HK-2 (cell line): ENCODE data around the gene LRRC57.
"Not testable (repeated sequence)": the region's sequence is repeated elsewhere in the genome, so short reads cannot be mapped to it uniquely, and the experiment has no call there.

Experiments used
- DNase-seq: peaks from one replicate; pipeline ENCODE4 v3.0.0-alpha.2; 2018; ENCODE audit not compliant: unreplicated experiment

LRRC57 gene

GRCh38 chr15:42548249-42549031, at the start of gene LRRC57, which contains the start of gene HAUS2:
Gene LRRC57 (minus strand): TSS chr15:42548793. CDS start chr15:42548434, 359 bp downstream.
Gene HAUS2 (plus strand): TSS chr15:42548838. CDS start chr15:42548873, 35 bp downstream.
- DNase-seq, result peak; percentile 80

DNA sequence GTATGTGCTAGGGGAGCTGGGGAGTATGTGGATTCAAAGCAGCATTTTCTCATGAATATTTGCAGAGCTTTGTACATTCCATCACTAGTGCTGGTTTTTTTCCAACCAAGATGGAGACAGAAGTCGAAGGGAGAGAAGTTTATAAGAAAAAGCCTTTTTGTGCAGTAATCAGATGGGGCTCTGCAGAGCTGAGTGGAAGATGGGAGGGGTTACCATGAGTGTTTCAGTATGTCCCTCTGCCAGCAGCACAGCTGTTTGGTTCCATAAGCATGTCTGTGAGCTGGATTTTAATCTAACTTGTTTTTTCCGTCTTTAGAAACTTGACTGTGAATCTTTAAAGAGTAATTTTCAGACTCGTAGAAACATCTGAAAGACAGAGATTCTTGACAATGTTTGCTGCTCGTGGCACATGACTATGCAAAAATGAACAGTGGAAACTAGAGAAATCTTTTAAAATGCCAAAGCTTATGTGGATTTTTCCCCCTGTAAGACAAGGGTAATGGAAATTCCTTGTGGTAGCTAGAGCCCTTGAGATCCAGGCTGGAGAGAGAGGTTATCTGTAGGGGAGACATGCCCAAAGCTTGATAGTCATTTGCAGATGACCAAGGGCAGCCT, 47.1 kb upstream of the LRRC57 start:
- DNase-seq, result no peak

GRCh38 chr15:42594095-42594494, 45.5 kb upstream of the LRRC57 start:
- no peak for DNase-seq

DNA sequence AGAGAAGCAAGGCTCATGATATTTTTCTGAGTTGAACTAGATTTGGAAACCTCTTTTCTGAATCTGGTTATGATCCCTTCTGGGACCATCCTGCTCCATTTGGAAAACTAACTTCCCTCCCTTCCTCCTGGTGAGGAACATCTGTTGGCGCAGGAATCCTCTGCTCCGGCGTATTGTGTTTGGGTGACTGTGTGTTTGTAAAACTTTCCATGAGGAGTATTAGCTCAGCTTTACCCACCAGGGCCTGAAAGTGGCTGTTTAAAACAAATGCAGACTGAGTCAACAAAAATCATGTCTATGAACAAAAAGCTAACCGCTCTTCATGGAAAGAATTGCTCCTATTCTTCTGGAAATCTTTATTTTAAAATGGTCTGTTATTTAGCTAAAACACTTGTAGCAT, 44.5 kb upstream of the LRRC57 start:
- DNase-seq, result no peak

DNA sequence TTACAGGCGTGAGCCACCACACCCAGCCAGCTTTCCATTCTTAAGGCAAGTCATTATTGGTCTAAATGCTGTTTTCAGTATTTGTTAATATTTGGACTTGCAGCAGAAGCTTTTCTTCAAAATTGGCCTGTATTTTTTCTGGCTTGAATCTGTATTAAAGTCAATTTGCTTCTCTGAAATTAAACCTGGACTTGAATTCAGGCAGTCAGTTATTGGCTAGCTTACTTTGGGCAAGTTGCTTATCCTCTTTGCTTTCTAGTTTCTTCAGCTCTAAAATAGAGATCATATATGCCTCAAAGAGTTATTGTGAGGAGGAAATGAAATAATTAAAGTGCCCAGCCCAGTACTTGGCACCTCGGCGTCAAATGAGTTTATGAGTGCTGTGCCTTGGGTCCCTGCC, 44.1 kb upstream of the LRRC57 start:
- DNase-seq, result no peak

DNA sequence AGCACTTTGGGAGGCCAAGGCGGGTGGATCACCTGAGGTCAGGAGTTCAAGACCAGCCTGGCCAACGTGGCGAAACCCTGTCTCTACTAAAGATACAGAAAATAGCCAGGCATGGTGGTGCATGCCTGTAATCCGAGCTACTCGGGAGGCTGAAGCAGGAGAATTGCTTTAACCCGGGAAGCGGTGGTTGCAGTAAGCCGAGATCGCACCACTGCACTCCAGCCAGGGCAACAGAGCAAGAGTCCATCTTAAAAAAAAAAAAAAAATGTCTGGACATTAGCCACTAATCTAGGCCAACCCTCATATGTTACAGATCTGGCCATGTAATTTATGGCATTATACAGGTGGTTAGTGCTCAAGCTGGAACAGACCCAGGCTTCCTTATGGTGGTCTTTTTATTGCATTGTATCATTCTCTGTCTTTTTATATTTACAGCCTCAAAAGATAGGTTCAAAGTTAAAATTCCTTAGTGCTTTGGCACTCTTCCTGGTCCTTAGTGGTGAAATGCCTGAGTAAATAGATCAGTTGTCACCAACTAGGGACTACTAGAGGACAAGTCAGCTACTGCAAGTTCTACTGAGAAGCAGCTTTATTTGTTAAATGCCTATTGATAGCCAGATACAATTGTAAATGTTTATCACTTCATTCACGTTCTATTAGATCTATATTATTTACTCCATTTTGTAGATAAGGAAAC, 42.8 kb upstream of the LRRC57 start:
- no peak for DNase-seq

DNA sequence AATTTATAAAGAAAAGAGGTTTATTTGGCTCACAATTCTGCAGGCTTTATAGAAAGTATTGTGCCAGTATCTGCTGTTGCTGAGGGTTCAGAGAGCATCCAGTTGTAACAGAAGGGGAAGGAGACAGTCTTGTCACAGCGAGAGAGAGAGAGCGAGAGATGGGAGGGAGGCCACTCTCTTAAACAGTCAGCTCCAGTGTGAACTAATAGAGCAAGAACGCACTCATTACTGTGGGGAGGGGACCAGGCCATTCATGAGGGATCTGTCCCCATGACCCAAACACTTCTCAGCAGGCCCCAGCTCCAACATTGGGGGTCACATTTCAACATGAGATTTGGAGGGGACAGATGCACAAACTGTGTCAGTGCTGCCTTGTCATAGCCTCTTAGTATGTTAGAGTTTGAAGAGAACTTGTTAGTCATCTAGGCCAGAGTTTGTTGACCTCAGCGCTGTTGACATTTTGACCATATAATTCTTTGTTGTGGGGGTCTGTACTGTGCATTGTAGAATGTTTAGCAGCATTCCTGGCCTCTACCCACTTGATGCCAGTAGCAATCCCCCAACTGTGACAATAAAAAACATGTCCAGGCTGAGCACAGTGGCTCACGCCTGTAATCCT, 42.1 kb upstream of the LRRC57 start:
- no peak for DNase-seq

- no peak for DNase-seq
Measured at GRCh38 chr15:42584031-42584765, 35.6 kb upstream of the LRRC57 start.

GRCh38 chr15:42582569-42583375, 34.2 kb upstream of the LRRC57 start:
- no peak for DNase-seq

DNA sequence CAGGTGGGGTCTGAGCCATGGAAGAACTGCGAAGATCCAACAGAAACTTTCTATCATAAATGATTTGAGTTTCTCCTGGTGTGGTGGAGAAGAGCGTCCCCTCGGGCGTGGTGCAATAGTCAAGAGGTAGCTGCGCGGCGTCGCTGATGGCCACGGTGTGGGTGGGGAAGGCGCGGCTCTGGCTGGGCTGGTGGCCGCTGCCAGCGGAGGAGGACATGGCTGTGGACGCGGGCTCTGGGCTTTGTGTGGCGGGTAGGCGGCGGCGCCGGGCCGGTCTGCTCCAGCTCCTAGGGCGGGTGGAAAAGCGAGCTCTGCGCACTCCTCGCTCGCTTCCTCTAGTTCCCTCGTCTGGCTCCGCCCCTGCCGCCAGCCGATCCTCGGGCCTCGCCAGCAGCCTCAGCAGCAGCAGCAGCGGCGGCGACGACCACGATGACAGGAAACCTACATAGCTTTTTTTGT, 32.7 kb upstream of the LRRC57 start:
- no peak for DNase-seq

- no peak for DNase-seq
Measured at GRCh38 chr15:42578984-42579537, 30.5 kb upstream of the LRRC57 start.

DNA sequence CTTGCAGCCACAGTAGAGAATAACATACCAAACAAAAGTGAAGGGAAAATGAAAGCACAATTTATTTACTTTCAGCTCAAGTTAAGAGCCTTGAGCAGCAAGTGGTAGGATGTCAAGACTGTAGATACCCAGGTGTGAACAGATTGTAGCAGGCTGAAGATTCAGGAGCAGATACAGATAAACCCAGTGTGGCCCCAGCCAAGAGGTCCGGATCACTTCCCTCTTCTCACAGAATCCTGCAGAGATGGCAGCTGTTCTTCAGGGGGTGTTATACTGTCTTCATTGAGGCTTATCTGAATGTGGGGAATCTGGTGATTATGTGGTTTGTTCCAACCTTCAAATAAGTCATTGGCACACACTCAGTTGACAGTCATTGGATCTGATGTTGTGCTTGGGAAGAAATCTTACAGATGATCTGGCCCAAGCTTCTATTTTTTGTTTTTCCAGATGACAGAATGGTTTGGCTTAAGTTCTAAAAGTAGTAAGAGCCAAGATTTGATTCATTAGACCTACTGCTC, 29.0 kb upstream of the LRRC57 start:
- no peak for DNase-seq

GRCh38 chr15:42576776-42577175, 28.2 kb upstream of the LRRC57 start:
- DNase-seq, result no peak

- DNase-seq, result no peak
Measured at GRCh38 chr15:42576040-42576594, 27.5 kb upstream of the LRRC57 start.

DNA sequence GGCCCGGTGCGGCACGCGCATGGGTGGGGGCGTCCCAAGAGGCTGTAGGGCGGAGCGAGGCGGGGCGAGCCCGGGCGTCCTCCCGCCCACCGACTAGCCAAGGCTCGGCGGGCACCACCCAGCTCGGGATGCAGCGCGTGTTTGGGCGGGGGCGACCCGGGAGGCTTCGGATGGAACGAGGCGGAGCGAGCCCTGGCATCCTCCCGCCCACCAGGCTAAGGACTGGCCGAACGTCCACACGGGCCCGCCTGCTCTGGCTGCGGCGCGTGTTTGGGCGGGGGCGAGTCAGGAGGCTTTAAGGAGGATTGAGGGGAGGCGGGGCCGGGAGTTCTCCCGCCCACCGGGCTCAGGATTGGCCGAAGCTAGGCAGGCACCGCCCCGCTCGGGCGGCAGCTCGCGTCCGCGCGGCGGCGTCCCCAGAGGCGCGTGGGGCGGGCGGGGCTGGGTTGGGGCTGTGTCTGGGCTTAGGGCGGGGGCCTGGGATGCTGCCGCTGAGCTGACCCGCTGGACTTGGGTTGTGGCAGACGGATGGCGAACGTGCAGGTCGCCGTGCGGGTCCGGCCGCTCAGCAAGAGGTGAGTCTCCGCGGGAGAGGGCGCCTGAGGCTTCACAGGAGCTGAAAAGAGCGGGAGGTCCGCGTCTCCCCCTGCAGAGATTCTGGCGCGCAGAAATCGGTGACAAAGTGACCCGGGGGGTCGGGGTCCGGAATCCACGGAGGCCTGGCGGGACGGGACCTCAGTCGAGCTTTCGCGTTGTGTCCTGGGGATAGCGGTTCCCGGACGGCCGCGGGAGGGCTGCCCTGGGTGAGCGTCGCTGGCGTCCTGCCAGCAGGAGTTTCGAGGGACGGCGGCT, 26.8 kb upstream of the LRRC57 start, which contains the start of gene STARD9:
Gene STARD9, plus strand, starts transcription at position 419 of the 852 bp plus-strand sequence. Its CDS starts 110 bp downstream, at position 529.
- DNase-seq, result peak; percentile 97

DNA sequence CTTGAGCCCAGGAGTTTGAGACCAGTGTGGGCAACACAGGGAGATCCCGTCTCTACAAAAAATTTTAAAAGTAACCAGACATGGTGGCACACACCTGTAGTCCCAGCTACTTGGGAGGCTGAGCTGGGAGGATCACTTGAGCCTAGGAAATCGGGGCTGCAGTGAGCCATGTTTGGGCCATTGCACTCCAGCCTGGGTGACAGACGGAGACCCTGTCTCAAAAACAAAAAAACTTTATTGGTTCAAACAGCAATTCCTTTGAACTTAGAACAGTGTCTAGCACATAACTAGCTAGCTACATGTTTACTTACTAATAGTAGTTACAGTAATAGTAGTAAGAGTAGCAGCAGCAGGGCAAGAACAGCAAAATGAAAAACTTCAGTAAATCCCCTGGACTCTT, 10.1 kb upstream of the LRRC57 start:
- no peak for DNase-seq

DNA sequence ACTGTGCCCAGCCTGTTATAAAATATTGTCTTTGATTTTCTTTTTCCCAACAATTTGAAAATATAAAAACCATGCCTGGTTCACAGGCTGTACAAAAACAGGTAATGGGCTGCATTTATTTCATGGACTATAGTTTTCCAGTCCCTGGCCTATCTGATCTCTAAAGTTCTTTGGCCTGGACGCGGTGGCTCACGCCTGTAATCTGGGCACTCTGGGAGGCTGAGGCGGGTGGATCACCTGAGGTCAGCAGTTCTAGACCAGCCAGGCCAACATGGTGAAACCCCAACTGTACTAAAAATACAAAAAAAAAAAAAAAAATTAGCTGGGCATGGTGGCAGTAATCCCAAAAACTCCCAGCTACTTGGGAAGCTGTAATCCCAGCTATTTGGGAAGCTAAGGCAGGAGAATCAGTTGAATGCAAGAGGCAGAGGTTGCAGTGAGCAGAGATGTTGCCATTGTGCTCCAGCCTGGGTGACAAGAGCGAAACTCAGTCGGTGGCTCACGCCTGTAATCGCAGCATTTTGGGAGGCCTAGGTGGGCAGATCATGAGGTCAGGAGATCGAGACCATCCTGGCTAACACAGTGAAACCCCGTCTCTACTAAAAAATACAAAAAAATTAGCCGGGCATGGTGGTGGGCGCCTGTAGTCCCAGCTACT, 8.1 kb upstream of the LRRC57 start:
- DNase-seq, result not testable (repeated sequence)

GRCh38 chr15:42553554-42553953, 5.0 kb upstream of the LRRC57 start:
- DNase-seq, result no peak
